Activated B cell treated with CpG ODN at 0.5 μM for 24 hours (primary cell): ENCODE measurements around the gene RUVBL1. TPM values are rescaled to one million over a fixed set of nuclear protein-coding genes. Genes with fewer than 3 reads are reported as not detected.
A peak's percentile ranks its signal among the peaks of the same experiment; 100 is the strongest.

Experiments used
- ATAC-seq: fragments of 200-7000 bp; cut with Tn5 transposase; one replicate; pipeline ENCODE4 v1.10.0; 2021; ENCODE audit warnings: low read depth, mild to moderate bottlenecking, moderate library complexity
- CTCF ChIA-PET: fragments of 350-600 bp; sonication (Branson Sonifier 250); formaldehyde crosslinking; loops from one replicate; lab custom pipeline; 2021; ENCODE audit warnings: antibody characterized with exemption; lab: Charles Lee
- POLR2A ChIA-PET: fragments of 350-600 bp; sonication (Branson Sonifier 250); formaldehyde crosslinking; loops from one replicate; lab custom pipeline; 2021; ENCODE audit warnings: antibody characterized with exemption; lab: Charles Lee
- DNase-seq: peaks from one replicate; pipeline ENCODE4 v3.0.0; 2022
- H3K27ac Mint-ChIP-seq: one replicate; pipeline ENCODE4 v1.8.0; 2020; ENCODE audit warnings: mixed read lengths
- H3K27me3 Mint-ChIP-seq: one replicate; pipeline ENCODE4 v1.8.0; 2021; ENCODE audit warnings: mixed read lengths
- H3K36me3 Mint-ChIP-seq: one replicate; pipeline ENCODE4 v1.8.0; 2021; ENCODE audit warnings: low read depth, mixed read lengths
- H3K4me1 Mint-ChIP-seq: one replicate; pipeline ENCODE4 v1.8.0; 2021; ENCODE audit warnings: mixed read lengths
- H3K4me3 Mint-ChIP-seq: one replicate; pipeline ENCODE4 v1.8.0; 2020; ENCODE audit warnings: mild to moderate bottlenecking, mixed read lengths
- H3K9me3 Mint-ChIP-seq: one replicate; pipeline ENCODE4 v1.8.0; 2020; ENCODE audit warnings: mixed read lengths
- intact Hi-C: fragments of 100-400 bp; cut with micrococcal nuclease; formaldehyde crosslinking; loops from one replicate; pipeline ENCODE4 v1.15.1; 2024
- total RNA-seq: library from RNA; stranded (reverse); gene quantifications from 2 replicates; pipeline ENCODE4 v1.2.3, GENCODE V29; 2022
- TF ChIP-seq, protein P1 (sequence below): fragments of 200-600 bp; IDR thresholded peaks from one replicate; pipeline ENCODE4 v1.8.0; 2022; ENCODE audit warnings: antibody characterized with exemption, mild to moderate bottlenecking

RUVBL1 gene
- total RNA-seq: 44.8 and 46.6 TPM in 2 replicates

- H3K4me3 Mint-ChIP-seq: peak within 1 kb of the TSS; percentile 97
- H3K36me3 Mint-ChIP-seq: peaks cover 12% of the 10 kb centered on the region
- H3K4me1 Mint-ChIP-seq: peaks cover 23% of the 10 kb centered on the region
- peak within 1 kb of the TSS; percentile 93 for H3K27ac Mint-ChIP-seq
- POLR2A ChIA-PET: interaction anchor here (0.6 to 2.9 kb wide), 14 partner anchors 9 to 1316 kb away, joined by 3 to 69 read pairs (median 6); partner anchors contain the start of genes ACAD9, EEFSEC, IFT122 and MBD4
- no peaks in the 10 kb centered on the region for H3K9me3 Mint-ChIP-seq
- ATAC-seq (peak; percentile 97), DNase-seq (peak; percentile 87)
- CTCF ChIA-PET: interaction anchor here (1.2 to 2.3 kb wide), 5 partner anchors 10 to 54 kb away, joined by 3 to 9 read pairs (median 5); no protein-coding TSS in a partner anchor
- TF ChIP-seq, protein P1, sequence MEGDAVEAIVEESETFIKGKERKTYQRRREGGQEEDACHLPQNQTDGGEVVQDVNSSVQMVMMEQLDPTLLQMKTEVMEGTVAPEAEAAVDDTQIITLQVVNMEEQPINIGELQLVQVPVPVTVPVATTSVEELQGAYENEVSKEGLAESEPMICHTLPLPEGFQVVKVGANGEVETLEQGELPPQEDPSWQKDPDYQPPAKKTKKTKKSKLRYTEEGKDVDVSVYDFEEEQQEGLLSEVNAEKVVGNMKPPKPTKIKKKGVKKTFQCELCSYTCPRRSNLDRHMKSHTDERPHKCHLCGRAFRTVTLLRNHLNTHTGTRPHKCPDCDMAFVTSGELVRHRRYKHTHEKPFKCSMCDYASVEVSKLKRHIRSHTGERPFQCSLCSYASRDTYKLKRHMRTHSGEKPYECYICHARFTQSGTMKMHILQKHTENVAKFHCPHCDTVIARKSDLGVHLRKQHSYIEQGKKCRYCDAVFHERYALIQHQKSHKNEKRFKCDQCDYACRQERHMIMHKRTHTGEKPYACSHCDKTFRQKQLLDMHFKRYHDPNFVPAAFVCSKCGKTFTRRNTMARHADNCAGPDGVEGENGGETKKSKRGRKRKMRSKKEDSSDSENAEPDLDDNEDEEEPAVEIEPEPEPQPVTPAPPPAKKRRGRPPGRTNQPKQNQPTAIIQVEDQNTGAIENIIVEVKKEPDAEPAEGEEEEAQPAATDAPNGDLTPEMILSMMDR: no peak
- no peaks in the 10 kb centered on the region for H3K27me3 Mint-ChIP-seq
- intact Hi-C loops: loop anchor here (1.0 to 5.0 kb wide), 5 partner anchors 30 to 1646 kb away; partner anchors contain the start of genes ABTB1, EEFSEC, SEC61A1 and ZXDC
Measured at GRCh38 chr3:128123538-128124368, at the start of gene RUVBL1. RUVBL1 (minus strand) TSS chr3:128123812; CDS start chr3:128123724, 88 bp downstream.

GRCh38 chr3:128173200-128173599 is 49.6 kb upstream of the RUVBL1 start:
- Mint-ChIP-seq H3K4me3 (no peak overlapping the region), H3K27me3 (no peaks in the 10 kb centered on the region), H3K4me1 (peaks cover 30% of the 10 kb centered on the region), H3K36me3 (peaks cover 1% of the 10 kb centered on the region), H3K9me3 (no peaks in the 10 kb centered on the region), H3K27ac (no peak overlapping the region)
- ChIA-PET POLR2A (no interaction called here), CTCF (no interaction called here)
- intact Hi-C loops: loop anchor here (2.0 kb wide), 1 partner anchor 14 kb away; no protein-coding TSS in a partner anchor
- ATAC-seq (no peak), DNase-seq (no peak)
- TF ChIP-seq, protein P1: no peak

DNA sequence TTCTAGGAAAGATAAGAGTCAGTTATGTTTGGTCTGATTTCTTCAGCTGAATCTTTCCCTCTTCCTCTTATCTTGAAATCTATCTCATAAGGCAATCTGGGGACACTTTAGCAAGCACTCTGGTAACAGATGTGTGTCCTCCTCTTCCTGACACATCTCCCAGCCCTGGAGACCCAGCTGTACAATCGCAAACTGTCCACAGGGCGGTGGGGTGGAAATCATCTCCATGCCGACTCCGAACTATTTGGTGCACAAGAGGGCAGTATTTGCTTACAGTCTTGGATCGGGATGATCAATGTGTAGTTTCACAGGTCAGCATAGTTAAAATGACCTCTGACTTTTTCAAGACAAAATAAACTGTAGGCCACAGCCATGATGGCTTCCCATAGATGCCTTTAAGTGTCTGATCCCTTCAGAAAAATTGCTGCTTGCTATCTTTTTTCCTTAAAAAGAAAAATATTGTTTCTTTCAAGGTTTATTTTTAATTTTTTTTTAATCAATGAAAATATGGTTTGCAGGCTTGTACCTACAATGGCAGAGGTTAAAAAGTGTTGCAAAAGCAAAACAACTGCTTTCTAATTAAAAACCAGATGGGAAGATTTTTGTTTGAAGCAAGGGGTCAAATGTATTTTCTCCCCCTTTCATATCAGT is 47.4 kb upstream of the RUVBL1 start:
- ChIA-PET POLR2A (no interaction called here), CTCF (no interaction called here)
- TF ChIP-seq, protein P1: no peak
- Mint-ChIP-seq H3K36me3 (peaks cover 7% of the 10 kb centered on the region), H3K27ac (no peak overlapping the region), H3K4me1 (peaks cover 27% of the 10 kb centered on the region), H3K27me3 (no peaks in the 10 kb centered on the region), H3K9me3 (no peaks in the 10 kb centered on the region), H3K4me3 (no peak overlapping the region)
- DNase-seq (no peak), ATAC-seq (no peak)
- intact Hi-C loops: no loop called here

GRCh38 chr3:128168836-128169235 is 45.2 kb upstream of the RUVBL1 start:
- Mint-ChIP-seq H3K4me1 (peaks cover 12% of the 10 kb centered on the region), H3K36me3 (peaks cover 9% of the 10 kb centered on the region), H3K27ac (no peak overlapping the region), H3K9me3 (no peaks in the 10 kb centered on the region), H3K4me3 (no peak overlapping the region), H3K27me3 (no peaks in the 10 kb centered on the region)
- TF ChIP-seq, protein P1: no peak
- ChIA-PET POLR2A (no interaction called here), CTCF (no interaction called here)
- DNase-seq: no peak
- intact Hi-C loops: no loop called here
- no peak for ATAC-seq
